HUDEP-2 (cell line): ENCODE measurements around the gene MRPL44.

Experiments
- DNase-seq, 76 experiments: peaks; one replicate each; lab custom pipeline; 2025; ENCODE audit not compliant: unreplicated experiment in 76 of 76; lab: John Stamatoyannopoulos, UW

MRPL44 gene

DNA sequence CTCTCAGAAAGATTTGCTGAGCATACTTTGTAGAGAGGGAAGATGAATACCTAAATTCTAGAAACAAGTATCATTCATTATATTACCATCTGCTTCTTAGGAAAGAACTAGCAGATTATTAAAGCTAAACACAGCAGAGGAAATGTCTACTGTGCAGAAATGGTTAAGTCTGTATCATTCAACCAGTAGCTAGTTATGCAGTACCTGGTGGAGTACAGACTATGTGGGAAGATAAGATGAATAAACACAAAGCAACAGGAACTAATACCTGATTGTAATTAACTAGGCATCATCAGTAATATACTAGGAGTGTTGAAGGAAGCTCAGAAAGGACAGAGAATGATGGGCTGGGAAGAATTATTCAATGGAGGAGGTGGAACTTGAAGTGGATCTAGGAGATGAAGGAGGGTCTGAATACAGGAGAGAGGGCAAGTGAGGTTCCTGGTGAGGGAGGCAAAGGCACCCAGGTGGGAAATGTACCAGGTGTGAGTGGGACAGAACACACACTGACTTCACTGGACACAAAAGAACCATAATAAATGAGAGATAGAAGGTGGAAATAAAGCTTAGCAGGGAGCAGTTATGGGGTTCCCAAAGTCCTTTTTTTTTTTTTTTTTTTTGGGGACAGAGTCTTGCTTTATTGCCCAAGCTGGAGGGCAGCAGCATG lies 21.7 kb upstream of the MRPL44 start:
- no peak for DNase-seq

DNA sequence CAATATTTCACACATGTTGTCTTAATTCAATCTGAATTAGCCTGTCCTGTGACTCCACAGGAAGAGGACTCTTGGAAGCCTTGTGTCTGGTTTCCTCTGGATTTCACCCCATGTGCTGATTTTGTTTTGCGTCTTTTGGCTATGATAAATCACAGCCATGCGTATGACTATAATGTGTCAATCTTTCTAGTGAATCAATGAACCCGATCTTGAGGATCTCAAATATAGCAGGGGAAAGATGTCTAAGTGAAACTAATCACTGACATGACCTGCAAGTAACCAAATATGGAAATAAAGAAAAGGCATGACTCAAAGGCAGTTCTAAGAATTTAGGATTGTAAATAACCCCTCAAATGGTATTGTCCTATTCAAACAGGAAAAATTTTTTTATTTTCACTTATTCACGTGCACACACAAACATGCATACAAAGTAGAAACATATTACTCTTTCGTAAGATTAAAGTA lies 20.4 kb upstream of the MRPL44 start:
- no peak for DNase-seq

DNA sequence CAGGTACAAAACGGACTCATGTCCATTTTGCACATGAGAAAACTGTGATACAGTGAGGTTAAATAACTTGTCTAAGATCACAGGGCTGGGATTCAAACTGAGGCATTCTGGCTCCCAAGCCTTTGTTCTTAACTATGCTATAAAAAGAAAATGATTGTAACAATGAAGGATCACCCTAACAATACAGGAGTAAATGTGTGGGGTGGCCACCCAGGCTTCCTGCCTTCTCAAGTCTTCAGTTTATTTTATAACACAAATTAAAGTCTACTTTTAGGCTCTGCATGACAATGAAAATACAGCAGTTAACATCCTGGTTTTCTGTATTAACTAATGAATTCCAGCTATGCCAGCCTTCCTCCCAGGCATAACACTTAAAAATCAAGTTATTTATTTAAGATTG lies 19.7 kb upstream of the MRPL44 start:
- no peak for DNase-seq

DNA sequence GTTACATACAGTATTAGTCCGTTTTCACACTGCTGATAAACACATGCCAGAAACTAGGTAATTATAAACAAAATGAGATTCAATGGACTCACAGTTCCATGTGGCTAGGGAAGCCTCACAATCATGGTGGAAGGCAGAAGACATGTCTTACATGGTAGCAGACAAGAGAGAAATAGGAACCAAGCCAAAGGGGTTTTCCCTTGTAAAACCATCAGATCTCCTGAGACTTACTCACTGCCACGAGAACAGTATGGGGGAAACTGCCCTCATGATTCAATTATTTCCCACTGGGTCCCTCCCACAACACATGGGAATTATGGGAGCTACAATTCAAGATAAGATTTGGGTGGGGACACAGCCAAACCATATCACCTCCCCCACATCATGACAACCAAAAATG lies 17.8 kb upstream of the MRPL44 start:
- peak in 17 of 76 experiments; percentile 4 to 42 (median 22) for DNase-seq

DNA sequence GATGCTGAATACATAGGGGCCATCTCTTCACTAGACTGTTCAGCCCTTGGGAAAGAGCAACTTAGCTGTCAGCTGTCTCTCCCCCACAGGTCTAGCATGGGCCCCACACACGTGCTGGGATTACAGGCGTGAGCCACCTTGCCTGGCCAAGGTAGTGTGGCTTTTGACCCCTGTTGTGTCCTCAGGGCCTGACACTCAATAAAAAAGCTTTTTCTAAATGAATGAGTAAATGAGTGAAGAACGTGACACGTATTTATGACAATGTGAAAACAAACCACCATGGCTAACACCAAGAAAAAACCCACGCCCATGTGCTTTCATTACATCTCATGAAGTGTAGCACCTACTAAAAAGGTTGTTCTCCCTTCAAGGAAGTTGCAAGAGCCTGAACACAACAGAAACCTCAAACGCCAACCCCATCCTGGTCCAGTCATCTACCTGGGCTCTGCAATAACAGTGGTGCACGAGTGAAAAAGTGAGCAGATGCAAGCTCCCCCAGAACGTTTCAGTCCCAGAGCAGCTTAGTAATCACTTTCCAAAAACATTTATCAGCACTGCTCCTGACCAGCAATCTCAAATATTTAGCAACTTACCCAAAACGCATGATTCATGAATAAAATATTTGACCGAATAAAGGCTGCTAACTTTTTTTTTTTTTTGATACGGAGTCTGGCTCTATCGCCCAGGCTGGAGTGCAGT lies 15.5 kb upstream of the MRPL44 start:
- DNase-seq = no peak

DNA sequence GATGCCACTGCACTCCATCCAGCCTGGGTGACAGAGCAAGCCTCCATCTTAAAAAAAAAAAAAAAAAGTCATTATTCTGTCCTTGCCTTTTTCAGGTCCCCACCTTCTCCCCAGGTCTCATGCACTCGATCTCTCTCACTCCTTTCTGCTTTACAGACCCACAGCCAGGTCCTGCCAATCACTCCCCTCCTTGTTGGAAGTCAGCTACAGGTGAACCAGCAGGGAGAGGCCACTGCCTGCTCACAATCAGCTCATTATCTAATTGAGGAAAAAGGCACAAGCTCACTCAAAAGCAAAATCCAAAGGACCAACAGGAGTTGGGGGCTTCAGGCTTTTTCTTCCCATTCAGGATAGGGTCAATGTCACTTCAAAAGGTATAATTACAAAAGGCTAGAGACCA lies 14.1 kb upstream of the MRPL44 start:
- no peak for DNase-seq

DNA sequence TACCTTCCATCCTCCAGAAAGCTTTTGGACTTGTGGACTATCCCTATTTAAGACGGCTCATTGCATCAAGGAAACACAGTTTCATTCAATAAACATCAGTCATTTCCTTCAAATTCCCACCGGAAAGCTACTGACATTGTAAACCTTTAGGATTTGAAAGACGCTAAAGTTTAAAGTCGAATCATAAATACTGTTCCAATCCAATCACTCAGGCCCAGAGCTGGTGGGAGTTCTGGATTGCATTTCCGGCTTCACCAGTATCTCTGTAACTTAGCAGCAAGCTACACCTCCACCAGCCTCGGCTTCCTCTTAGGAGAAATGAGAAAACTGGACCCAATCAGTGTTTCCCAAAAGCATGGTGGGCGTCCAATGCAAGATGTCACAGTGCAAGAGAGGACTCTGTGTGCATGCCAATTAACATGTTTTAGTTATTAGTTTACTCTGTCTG lies 13.7 kb upstream of the MRPL44 start:
- no peak for DNase-seq

DNA sequence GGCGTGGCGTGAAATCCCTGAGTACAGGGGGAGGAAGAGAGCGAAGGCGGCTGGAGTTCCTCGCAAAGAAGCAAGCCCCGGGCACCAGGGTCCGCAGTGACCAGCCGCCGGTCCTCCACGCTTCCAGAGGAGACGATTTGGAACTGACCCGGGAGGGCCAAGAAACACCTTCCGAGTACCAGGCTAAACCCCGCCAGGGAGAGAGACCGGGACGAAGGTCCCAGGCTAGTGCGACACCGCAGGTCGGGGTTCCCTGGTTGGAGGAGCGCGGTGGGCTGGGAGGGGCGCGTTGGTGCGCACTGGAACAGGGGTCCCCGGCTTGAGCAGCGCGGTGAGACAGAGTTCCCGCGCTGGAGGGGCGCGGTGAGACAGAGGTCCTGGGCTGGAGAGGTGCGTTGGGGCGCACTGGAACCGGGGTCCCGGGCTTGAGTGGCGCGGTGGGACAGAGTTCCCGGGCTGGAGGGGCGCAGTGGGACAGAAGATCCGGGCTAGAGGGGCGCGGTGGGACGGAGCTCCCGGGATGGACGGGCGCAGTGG lies 13.0 kb upstream of the MRPL44 start:
- DNase-seq = peak in 9 of 76 experiments; percentile 1 to 29 (median 8)

DNA sequence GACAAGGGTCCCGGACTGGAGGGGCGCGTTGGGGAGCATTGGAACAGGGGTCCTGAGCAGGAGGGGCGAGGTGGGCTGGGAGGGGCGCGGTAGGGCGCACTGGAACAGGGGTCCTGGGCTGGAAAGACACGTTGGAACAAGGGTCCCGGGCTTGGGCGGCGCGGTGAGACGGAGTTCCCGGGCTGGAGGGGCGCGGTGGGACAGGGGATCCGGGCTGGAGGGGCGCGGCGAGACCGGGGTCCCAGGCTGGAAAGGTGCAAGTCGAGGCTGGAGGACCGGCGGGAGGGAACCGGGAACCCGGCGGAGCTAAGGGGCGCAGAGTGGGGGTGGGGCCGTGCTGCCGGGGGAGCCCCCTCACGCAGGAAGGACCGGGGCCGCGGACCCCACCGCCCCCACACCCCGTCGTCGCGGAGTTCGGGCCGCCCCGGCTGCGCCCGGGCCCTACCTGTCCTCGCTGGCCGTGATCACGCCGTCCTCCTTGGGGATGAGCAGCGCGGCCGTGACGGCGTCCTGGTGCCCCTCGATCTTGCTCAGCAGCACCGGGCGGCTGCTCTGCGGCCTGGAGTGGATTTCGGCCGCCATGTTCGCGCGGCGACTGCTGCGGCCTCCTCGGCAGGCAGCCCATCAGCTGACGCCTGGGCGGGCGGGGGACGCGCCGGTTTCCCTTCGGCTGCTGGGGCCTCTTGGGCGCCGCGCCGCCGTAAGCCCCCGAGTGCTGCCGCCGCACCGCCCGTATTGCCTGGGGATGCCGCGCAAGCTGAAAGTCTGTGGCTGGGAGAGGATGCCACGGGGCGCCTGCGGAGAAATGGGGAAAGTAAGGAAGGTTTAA lies 12.3 kb upstream of the MRPL44 start, which contains the start of gene WDFY1:
TSS of gene WDFY1 (minus strand) at position 633 of the 829 bp plus-strand sequence. CDS start at position 582, 51 bp downstream.
- peak in 72 of 76 experiments; percentile 14 to 87 (median 72) for DNase-seq

DNA sequence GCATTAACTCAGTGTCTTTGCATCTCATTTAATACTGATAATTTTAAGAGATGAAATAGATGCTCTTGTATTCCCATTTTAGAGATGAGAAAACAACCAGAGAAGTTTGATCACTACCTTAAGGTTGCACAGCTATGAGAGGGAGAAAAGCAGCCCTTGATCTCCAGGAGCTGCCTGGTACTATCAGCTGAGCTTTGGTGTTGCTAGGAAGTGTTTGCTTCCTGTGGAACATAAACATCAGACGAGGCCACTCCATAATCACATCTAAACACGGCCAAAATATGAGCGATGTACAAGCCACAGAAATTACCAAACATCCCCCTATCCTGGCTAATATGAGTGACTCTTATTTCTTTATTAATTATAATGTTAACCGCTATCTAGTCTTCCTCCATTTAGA lies 11.5 kb upstream of the MRPL44 start:
- no peak for DNase-seq

DNA sequence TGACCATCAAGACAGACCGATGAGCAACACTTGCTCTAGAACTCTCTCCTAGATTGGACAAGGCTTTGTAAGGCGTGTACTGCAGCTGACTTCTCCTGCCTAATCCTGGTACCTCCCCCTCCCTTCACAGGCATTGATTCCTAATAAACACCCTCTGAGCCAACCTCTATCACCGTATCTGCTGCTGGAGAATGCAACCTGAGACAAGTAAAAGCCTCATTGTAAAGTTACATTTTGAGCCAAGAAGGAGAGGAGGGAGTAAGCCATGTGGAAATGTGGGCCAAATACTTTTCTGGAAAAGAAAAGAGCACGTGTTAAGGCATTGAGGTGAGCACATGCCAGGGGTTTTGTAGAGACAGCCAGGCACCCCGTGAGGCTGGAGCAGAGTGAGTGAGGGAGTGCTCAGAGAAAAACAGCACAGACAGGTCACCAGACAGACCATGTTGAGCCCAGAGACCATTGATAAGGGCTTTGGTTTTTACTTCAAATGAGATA lies 9.5 kb upstream of the MRPL44 start:
- DNase-seq = no peak

DNA sequence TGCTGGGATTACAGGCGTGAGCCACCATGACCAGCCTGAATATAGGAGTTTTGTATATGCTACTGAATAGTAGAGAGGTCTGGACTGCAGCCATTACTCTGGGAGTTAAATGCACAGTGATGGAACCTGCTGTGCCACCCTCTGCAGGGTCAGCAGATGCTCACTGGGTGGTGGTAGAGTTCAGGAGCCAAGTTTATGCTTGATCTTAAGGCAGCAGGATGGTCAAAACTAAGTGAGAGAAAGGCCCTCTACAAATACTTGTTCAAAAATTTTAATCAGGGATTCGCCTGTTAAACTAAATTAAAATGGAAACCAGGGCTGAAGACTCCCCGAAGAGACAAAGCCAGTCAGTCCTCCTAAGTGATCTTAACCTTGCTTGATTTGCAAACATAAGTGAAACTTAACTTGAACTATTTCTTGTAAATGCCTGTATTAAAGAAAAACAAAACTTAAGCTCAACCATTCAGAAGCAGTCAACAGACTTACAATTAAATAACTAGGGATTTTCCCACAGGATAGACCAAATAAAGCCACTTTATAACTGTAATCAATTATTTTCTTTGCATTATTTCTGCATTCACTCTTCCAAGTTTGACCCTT lies 7.9 kb upstream of the MRPL44 start:
- DNase-seq = peak in 8 of 76 experiments; percentile 2 to 32 (median 12)

DNA sequence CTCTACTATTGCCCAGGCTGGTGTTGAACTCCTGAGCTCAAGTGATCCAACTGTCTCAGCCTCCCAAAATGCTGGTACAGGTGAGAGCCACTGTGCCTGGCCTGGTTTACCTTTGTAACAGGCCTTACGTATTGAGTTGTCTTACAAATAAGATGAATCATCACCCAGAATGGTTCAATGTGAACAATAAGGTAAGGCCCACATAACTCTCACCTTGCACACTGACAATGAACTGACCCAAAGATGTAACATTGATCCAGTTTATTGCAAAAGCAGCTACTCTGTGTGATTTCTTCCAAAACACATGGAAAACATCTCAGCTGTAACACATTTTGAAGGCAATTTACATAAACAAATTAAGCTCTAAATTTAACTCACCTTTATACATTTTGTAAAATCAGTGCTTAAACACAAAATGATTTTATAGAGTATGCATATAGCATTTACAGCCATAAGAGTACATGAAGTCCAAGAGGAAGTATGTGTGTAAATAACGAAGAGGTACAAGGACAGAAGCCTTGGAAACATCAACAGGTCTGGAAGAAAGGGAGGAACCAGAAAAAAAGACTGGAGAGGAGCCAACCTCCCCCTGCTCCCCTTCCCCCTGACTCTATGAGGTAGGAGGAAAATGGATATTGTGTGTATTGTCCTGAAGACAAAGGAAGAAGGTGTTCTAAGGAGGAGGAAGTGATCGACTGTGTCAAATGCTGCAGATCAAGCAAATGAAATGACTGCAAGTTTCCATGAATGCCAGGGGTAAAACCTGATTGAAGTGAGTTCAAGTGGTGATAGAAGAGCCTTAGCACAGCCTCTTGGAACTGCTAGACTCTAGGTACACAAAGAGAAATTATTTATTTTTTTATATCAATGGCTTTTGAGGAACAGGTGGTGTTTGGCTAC lies 6.6 kb upstream of the MRPL44 start:
- DNase-seq = no peak

DNA sequence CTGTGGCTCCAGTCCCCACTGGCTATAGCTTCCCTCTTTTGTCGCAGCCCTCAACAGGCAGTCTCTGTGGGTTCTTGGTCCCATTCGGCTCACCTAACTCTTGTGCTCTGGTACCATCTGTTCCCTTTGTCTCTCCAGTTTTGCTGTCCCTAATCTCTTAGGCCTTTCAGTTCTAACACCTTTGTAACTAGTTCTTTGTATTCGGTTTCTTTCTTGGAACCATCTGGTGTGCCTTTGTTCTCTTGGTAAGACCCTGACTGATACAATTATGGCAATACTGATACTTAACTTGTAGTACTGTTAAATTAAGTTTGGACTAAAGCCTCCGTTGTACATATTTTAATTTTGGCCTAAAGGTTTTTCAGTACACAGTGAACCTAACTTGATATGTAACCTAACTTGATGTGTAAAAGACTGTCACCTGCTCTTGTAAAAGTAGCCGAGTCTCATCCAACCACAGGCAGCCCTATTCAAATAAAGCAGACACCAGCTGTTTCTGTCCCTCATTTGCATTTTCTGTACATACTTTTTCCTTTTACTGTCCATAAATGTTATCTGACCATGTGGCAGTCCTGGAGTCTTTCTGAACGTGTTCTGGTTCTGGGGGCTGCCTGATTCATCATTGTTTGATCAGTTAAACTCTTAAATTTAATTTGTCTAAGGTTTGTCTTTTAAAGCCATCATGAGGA lies 4.8 kb upstream of the MRPL44 start:
- no peak for DNase-seq

DNA sequence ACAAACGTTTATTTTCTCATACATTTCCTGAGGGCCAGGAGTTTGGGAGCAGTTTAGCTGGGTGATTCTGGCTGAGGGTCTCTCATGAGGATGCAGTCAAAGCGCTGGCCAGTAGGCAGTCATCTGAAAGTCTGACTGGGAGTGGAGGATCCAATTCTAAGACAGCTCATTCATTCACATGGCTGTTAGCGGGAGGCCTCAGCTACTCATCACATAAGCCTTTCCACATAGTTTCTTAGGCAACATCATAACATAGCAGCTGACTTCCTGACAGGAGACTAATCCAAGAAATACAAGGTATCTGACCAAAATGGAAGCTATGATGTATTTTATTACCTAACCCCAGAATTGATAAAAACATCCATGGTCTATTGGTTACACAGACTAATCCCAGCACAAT lies 2.9 kb upstream of the MRPL44 start:
- no peak for DNase-seq

DNA sequence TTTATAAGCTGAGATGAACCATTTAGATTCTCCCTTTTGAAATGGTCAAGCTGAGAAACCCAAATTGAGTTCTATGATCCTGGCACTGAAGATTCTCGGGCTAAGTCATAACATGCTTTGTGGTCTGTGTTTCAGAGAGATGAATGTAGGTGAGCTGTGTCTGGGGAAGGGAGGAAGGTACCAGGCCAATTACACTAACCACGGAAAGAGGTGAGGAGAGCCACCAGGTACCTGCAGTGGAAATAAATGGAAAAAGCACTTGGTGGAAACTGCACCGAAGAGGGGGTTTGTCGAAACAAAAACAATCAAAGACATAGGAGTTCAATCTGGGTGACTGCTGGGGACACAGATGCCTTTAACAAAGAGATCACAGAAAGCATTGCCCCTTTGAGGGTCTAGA lies 963 bp upstream of the MRPL44 start:
- no peak for DNase-seq

DNA sequence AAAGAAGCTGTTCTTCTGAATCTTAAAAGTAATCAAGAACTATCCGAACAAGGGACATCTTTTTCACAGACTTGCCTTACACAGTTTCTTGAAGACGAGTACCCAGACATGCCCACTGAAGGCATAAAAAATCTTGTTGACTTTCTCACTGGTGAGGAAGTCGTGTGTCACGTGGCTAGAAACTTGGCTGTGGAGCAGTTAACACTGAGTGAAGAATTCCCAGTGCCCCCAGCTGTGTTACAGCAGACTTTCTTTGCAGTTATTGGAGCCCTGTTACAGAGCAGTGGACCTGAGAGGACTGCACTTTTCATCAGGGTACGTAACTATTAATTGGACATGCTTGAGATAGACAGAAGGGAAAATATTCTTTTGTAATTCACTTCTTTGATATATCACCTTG lies 2.4 kb downstream of the MRPL44 start:
- DNase-seq = peak in 1 of 76 experiments; percentile 11

DNA sequence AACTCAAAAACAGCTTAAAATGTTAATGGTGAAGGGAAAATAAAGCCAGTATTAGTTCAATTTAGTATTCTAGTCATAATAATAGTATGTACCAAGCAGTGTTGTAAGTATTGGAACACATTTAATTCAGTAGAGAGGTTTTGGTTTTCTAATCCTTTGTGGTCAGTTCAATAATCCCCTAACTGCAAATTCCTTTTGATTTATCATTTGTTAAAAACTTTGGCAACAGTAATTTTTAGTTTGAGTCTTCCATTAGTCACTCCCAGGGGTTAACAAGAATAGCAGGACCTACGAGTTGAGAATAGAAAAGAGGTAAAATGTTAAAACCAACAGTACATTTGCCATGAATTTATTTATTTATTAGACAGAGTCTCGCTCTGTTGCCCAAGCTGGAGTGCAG lies 10.7 kb downstream of the MRPL44 start:
- DNase-seq = no peak

DNA sequence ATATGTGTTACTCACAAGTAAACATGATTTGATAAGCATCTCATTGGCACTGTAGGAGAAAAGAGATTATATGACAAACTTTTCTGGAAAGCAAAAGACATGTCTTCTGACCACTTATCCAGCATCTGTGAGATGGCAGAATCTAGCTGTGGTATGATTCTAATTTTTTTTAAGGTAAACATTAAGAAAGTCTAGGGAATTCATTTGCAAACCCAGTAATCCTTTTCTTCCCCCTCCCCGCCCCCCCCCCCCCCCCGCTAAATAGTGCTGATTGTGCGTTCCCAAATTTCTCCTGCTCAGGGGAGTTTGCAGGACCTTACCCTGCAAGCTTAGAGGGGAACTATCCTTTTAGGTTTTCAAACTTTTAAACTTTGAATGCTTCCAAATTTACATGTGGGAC lies 12.1 kb downstream of the MRPL44 start:
- no peak for DNase-seq
